HepG2 (cell line): ENCODE data around the gene HOXB2. TPM values are rescaled to one million over a fixed set of nuclear protein-coding genes. Genes with fewer than 3 reads are reported as not detected.

ENCODE experiments used
- ATAC-seq: fragments of 200-7000 bp; cut with Tn5 transposase; 3 replicates; pipeline ENCODE4 v1.9.1; 2020; ENCODE audit warnings: mild to moderate bottlenecking, moderate library complexity
- BruUV-seq: library from RNA; stranded (reverse); fragments of 400-500 nt; replicated peaks from 2 replicates; lab custom pipeline; 2021; lab: Mats Ljungman, UMichigan
- CTCF ChIA-PET: fragments of 300-600 bp; formaldehyde crosslinking; extraction: SDS; loops from one replicate; lab custom pipeline; 2021; ENCODE audit warnings: low total read pairs, inconsistent platforms, low intra/inter-chr PET ratio; lab: Yijun Ruan, JAX
- POLR2A ChIA-PET: fragments of 350-600 bp; sonication (Branson Sonifier 250); formaldehyde crosslinking; loops from one replicate; lab custom pipeline; 2020; ENCODE audit warnings: antibody characterized with exemption, inconsistent platforms; lab: Yijun Ruan, JAX
- DNase-seq: peaks from one replicate; pipeline ENCODE4 v3.0.0-alpha.2; 2015; ENCODE audit warnings: low spot score
- FAIRE-seq: peaks from 3 replicates; lab custom pipeline; 2011; peaks lifted over from hg19 to GRCh38; lab: Jason Lieb, UNC
- H2AFZ ChIP-seq: one replicate; pipeline ENCODE4 v1.6.1; 2011; ENCODE audit warnings: low read length, inconsistent platforms
- H3K27ac ChIP-seq: fragments of 300-600 bp; 3 replicates; pipeline ENCODE4 v1.8.0; 2011; ENCODE audit warnings: mixed run types, mild to moderate bottlenecking, mixed read lengths, low read length, inconsistent platforms; ENCODE audit not compliant: insufficient read depth; ENCODE audit errors: extremely low read length
- H3K27me3 ChIP-seq, 2 experiments: fragments of 200-600 bp in 1 of 2; 2 replicates in 1 of 2; 3 replicates in 1 of 2; pipeline versions ENCODE4 v1.6.0 to v1.8.0; 2011; ENCODE audit warnings: low read length in 2 of 2, mild to moderate bottlenecking in 2 of 2, moderate library complexity in 2 of 2, inconsistent platforms in 1 of 2; ENCODE audit not compliant: insufficient read depth in 2 of 2, control insufficient read depth in 1 of 2
- H3K36me3 ChIP-seq, 2 experiments: fragments of 200-600 bp in 1 of 2; replicated peaks in 1 of 2; 2 replicates in 1 of 2; 3 replicates in 1 of 2; pipeline versions ENCODE4 v1.5.1 to v1.8.0; 2011; ENCODE audit warnings: low read length in 2 of 2, inconsistent platforms in 1 of 2; ENCODE audit not compliant: insufficient read depth in 2 of 2, control insufficient read depth in 1 of 2
- H3K4me1 ChIP-seq: 2 replicates; pipeline ENCODE4 v1.5.1; 2012; ENCODE audit warnings: low read length, inconsistent platforms; ENCODE audit not compliant: insufficient read depth
- H3K4me2 ChIP-seq: 2 replicates; pipeline ENCODE4 v1.6.0; 2011; ENCODE audit warnings: low read depth, low read length, inconsistent platforms
- H3K4me3 ChIP-seq, 3 experiments: fragments of 200-600 bp in 1 of 3; sonication (generic), shearing (Covaris generic) in 1 of 3; replicated peaks in 1 of 3; 2 replicates each; pipeline ENCODE4 v1.5.1; 2011 to 2016; ENCODE audit warnings: low read length in 3 of 3, inconsistent platforms in 2 of 3, low read depth in 2 of 3, mild to moderate bottlenecking in 2 of 3, control low read depth in 1 of 3, mixed read lengths in 1 of 3; ENCODE audit not compliant: insufficient read depth in 1 of 3
- H3K79me2 ChIP-seq: one replicate; pipeline ENCODE4 v1.6.1; 2011; ENCODE audit warnings: low read length, inconsistent platforms; ENCODE audit not compliant: insufficient read depth
- H3K9ac ChIP-seq: 2 replicates; pipeline ENCODE4 v1.6.0; 2011; ENCODE audit warnings: mild to moderate bottlenecking, low read depth, low read length, inconsistent platforms; ENCODE audit not compliant: insufficient read depth
- H3K9me3 ChIP-seq: 2 replicates; pipeline ENCODE4 v1.5.1; 2012; ENCODE audit warnings: mild to moderate bottlenecking, low read length
- H4K20me1 ChIP-seq: 2 replicates; pipeline ENCODE4 v1.6.0; 2011; ENCODE audit warnings: inconsistent platforms, mild to moderate bottlenecking, low read length, moderate library complexity; ENCODE audit not compliant: insufficient read depth
- MAFF ChIP-seq: IDR thresholded peaks from 2 replicates; pipeline ENCODE4 v1.6.1; 2011; ENCODE audit warnings: low read depth, low read length, improper control_type of control experiment
- REL ChIP-seq: sonication (generic); formaldehyde crosslinking; conservative IDR thresholded peaks from 2 replicates; pipeline ENCODE4 v1.8.0; 2022; ENCODE audit warnings: mild to moderate bottlenecking, missing genetic modification reagents, moderate library complexity
- ZIK1 ChIP-seq: sonication (generic); formaldehyde crosslinking; IDR thresholded peaks from 2 replicates; pipeline ENCODE4 v1.5.0; 2020; ENCODE audit warnings: mild to moderate bottlenecking, low read depth, missing genetic modification reagents, borderline replicate concordance
- ZNF264 ChIP-seq: sonication (generic); formaldehyde crosslinking; IDR thresholded peaks from 2 replicates; pipeline ENCODE4 v1.4.0; 2020; ENCODE audit warnings: missing genetic modification reagents
- ZNF557 ChIP-seq: sonication (generic); formaldehyde crosslinking; IDR thresholded peaks from 2 replicates; pipeline ENCODE4 v1.4.0; 2020; ENCODE audit warnings: missing genetic modification reagents
- WGBS: methylation state at CpG from one replicate; pipeline ENCODE4 v1.1.6; 2017; ENCODE audit warnings: low lambda C conversion rate; 5-methylcytosine and 5-hydroxymethylcytosine counted together
- in situ Hi-C: cut with HindIII; loops from 2 replicates; pipeline ENCODE4 v1.10.0; 2017; ENCODE audit warnings: low pct_unique_long_range_greater_than_20kb; ENCODE audit not compliant: extremely low pct_ligation_motif_present
- intact Hi-C: fragments of 100-400 bp; cut with micrococcal nuclease; formaldehyde crosslinking; loops from one replicate; pipeline ENCODE4 v1.10.0; 2022; ENCODE audit not compliant: unreplicated experiment
- polyA plus RNA-seq, 8 experiments: library from polyadenylated mRNA; depleted of rRNA in 3 of 8; stranded (reverse) in 7 of 8; unstranded in 1 of 8; fragments of >200 nt; fragmentation: Illumina TruSeq in 4 of 8; extraction: Trizol in 4 of 8; gene quantifications; 2 replicates each; pipeline versions ENCODE4 v1.2.1 to v1.2.3, GENCODE V29; 2011 to 2016; ENCODE audit warnings: low read depth in 4 of 8, missing spikeins in 1 of 8, mixed read lengths in 1 of 8; ENCODE audit not compliant: insufficient read depth in 1 of 8
- total RNA-seq, 5 experiments: library from RNA; depleted of rRNA; stranded (reverse); fragments of >200 nt; fragmentation: Illumina TruSeq; extraction: Trizol; gene quantifications; 2 replicates each; pipeline ENCODE4 v1.2.3, GENCODE V29; 2016; ENCODE audit warnings: low read depth in 1 of 5
- TF ChIP-seq, protein P1 (sequence below): sonication (generic); formaldehyde crosslinking; IDR thresholded peaks from 2 replicates; pipeline ENCODE4 v1.4.0; 2020; ENCODE audit warnings: missing genetic modification reagents
- TF ChIP-seq, protein P2 (sequence below): conservative IDR thresholded peaks from 2 replicates; pipeline ENCODE4 v1.6.1; 2018; ENCODE audit warnings: missing genetic modification reagents
- TF ChIP-seq, protein P3 (sequence below): sonication (generic); formaldehyde crosslinking; IDR thresholded peaks from 2 replicates; pipeline ENCODE4 v1.4.0; 2020; ENCODE audit warnings: missing genetic modification reagents
- TF ChIP-seq, protein P4 (sequence below): IDR thresholded peaks from 2 replicates; pipeline ENCODE4 v1.6.1; 2018; ENCODE audit warnings: missing genetic modification reagents, mild to moderate bottlenecking, missing compliant biosample characterization
- TF ChIP-seq, protein P5 (sequence below): sonication (generic); formaldehyde crosslinking; IDR thresholded peaks from 2 replicates; pipeline ENCODE4 v1.8.0; 2023; ENCODE audit warnings: mild to moderate bottlenecking, missing genetic modification reagents

HOXB2 gene
- total and polyA plus RNA-seq, 2 of the 13 experiments (the other 11 are each of a cell fraction or from before 2014, with no cell fraction given) = not detected

DNA sequence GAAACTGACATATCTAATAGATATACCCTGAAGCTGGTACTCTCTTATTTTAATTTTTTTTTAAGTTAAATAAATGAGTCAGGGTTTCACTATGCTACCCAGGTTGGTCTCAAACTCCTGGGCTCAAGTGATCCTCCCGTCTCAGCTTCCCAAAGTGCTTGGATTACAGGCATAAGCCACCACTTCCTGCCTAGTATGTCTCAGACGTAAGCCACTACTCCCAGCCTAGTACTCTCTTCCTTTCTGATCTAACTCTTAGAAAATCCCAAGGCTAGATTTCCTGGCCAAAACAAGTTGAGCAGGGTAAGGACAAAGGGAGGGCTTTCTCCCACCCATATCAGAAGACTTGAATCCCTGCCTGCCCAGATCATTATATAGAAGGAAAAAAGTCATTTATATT, 47.8 kb downstream of the HOXB2 start (continued):
- TF ChIP-seq, protein P1, sequence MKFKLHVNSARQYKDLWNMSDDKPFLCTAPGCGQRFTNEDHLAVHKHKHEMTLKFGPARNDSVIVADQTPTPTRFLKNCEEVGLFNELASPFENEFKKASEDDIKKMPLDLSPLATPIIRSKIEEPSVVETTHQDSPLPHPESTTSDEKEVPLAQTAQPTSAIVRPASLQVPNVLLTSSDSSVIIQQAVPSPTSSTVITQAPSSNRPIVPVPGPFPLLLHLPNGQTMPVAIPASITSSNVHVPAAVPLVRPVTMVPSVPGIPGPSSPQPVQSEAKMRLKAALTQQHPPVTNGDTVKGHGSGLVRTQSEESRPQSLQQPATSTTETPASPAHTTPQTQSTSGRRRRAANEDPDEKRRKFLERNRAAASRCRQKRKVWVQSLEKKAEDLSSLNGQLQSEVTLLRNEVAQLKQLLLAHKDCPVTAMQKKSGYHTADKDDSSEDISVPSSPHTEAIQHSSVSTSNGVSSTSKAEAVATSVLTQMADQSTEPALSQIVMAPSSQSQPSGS (CRISPR knock-in tag) = no peak
- TF ChIP-seq, protein P2, sequence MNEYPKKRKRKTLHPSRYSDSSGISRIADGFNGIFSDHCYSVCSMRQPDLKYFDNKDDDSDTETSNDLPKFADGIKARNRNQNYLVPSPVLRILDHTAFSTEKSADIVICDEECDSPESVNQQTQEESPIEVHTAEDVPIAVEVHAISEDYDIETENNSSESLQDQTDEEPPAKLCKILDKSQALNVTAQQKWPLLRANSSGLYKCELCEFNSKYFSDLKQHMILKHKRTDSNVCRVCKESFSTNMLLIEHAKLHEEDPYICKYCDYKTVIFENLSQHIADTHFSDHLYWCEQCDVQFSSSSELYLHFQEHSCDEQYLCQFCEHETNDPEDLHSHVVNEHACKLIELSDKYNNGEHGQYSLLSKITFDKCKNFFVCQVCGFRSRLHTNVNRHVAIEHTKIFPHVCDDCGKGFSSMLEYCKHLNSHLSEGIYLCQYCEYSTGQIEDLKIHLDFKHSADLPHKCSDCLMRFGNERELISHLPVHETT = no peak
- TF ChIP-seq MAFF = no peak
- TF ChIP-seq, protein P3, sequence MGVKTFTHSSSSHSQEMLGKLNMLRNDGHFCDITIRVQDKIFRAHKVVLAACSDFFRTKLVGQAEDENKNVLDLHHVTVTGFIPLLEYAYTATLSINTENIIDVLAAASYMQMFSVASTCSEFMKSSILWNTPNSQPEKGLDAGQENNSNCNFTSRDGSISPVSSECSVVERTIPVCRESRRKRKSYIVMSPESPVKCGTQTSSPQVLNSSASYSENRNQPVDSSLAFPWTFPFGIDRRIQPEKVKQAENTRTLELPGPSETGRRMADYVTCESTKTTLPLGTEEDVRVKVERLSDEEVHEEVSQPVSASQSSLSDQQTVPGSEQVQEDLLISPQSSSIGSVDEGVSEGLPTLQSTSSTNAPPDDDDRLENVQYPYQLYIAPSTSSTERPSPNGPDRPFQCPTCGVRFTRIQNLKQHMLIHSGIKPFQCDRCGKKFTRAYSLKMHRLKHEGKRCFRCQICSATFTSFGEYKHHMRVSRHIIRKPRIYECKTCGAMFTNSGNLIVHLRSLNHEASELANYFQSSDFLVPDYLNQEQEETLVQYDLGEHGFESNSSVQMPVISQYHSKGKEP = no peak
- TF ChIP-seq, protein P4, sequence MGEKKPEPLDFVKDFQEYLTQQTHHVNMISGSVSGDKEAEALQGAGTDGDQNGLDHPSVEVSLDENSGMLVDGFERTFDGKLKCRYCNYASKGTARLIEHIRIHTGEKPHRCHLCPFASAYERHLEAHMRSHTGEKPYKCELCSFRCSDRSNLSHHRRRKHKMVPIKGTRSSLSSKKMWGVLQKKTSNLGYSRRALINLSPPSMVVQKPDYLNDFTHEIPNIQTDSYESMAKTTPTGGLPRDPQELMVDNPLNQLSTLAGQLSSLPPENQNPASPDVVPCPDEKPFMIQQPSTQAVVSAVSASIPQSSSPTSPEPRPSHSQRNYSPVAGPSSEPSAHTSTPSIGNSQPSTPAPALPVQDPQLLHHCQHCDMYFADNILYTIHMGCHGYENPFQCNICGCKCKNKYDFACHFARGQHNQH (CRISPR knock-in tag) = no peak

DNA sequence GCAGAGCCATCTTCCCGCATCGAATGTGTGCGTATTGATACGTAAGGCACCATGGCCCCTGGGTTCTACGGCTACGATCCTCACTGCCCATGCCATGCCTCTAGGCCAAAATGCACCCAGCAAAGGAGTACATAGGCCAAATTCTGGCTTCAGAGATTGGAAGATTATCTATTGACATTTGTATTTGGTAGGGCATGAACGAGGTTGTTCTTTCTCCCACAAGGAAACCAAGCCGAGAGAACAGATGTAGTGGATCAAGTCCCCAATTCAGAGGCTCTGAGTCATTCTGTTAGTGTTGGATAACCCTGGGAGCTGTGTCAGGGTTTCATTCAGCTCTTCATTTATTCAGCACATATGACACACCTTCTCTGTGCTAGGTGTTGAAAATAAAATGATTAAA, 50.6 kb downstream of the HOXB2 start:
- no peak for TF ChIP-seq ZNF264
- no peak for TF ChIP-seq ZIK1 (CRISPR knock-in tag)
- TF ChIP-seq ZNF557 = no peak
- TF ChIP-seq, protein P5, sequence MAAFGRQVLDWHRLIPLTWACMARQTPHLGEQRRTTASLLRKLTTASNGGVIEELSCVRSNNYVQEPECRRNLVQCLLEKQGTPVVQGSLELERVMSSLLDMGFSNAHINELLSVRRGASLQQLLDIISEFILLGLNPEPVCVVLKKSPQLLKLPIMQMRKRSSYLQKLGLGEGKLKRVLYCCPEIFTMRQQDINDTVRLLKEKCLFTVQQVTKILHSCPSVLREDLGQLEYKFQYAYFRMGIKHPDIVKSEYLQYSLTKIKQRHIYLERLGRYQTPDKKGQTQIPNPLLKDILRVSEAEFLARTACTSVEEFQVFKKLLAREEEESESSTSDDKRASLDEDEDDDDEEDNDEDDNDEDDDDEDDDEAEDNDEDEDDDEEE (CRISPR knock-in tag) = no peak
- TF ChIP-seq REL (CRISPR knock-in tag) = no peak

More for the DNA sequence above, 50.6 kb downstream of the HOXB2 start:
- intact Hi-C loops = no loop called here
- no peaks in the 10 kb centered on the region for H3K79me2 ChIP-seq
- DNase-seq (no peak), FAIRE-seq (no peak), ATAC-seq (no peak)
- no peaks in the 10 kb centered on the region for H3K36me3 ChIP-seq
- 59% methylated on average over 8 of the region's 8 CpGs for WGBS
- H3K9ac ChIP-seq = no peak overlapping the region
- peaks cover 4 to 47% of the 10 kb centered on the region in 2 experiments; a peak in 4 of 5 replicates for H3K27me3 ChIP-seq
- H3K4me2 ChIP-seq = no peak overlapping the region
- H4K20me1 ChIP-seq = no peaks in the 10 kb centered on the region
- ChIA-PET POLR2A (no interaction called here), CTCF (no interaction called here)
- no peaks in the 10 kb centered on the region for H3K4me1 ChIP-seq
- in situ Hi-C loops = no loop called here
- BruUV-seq = no TSS peak
- H3K4me3 ChIP-seq = no peak overlapping the region
- no peak overlapping the region for H3K27ac ChIP-seq
- H3K9me3 ChIP-seq = no peaks in the 10 kb centered on the region
- H2AFZ ChIP-seq = no peak overlapping the region
